GM18909 (cell line): ENCODE data around the gene SLC35B1.
"Not testable (repeated sequence)": the region's sequence is repeated elsewhere in the genome, so short reads cannot be mapped to it uniquely, and the experiment has no call there.

Experiments
- ATAC-seq: cut with Tn5 transposase; IDR thresholded peaks from one replicate; pipeline ENCODE4 v1.9.1; 2021; ENCODE audit warnings: mild to moderate bottlenecking; ENCODE audit not compliant: unreplicated experiment, poor library complexity

SLC35B1 gene

DNA sequence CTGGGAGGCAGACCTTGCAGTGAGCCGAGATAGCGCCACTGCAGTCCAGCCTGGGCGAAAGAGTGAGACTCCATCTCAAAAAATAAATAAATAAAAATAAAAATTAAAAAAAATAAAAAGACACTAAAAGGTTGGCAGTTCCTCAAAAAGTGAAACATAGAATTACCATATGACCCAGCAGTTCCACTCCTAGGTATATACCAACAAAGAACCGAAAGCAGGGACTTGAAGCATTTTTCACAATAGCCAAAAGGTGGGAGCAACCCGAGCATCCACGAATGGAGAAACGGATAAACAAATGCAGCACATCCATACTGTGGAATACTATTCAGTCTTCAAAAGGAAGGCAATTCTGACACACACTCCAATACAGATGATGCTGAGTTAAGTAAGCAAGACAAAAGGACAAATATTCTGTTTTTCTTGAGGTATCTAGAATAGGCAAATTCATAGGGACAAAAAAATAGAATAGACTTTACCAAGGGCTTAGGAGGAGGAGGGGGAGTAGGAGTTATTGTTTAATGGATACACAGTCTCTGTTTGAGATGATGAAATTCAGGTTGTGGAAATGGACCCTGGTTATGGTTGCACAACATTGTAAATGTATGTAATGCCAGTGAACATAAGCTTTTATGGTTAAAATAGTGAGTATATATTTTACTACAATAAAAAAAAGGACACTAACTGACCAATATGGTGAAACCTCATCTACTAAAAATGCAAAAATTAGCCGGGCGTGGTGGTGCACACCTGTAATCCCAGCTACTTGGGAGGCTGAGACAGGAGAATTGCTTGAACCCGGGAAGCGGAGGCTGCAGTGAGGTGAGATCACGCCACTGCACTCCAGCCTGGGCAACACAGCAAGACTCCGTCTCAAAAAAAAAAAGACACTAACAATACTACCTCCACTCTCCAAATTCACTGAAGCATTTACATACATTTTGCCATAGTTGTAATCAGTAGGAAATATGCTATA is 27.0 kb upstream of the SLC35B1 start:
- ATAC-seq = no peak

DNA sequence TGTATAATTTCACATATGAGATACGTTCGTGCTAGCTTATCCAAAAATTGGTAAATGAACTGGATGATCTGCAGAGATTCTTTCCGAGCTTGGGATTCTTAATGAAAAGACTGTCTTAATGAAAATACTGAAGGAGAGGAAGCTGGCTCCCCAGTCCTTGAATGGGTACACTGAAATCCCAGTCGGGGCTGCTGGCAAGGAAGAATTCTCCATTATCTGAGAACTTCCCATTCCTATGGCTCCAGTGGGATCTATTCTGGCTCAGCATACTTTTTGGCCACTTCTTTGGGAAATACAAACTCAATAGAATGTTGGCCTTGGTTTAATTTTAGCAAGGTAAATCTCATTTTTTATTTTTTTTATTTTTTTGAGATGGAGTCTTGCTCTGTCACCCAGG is 23.7 kb upstream of the SLC35B1 start:
- no peak for ATAC-seq

DNA sequence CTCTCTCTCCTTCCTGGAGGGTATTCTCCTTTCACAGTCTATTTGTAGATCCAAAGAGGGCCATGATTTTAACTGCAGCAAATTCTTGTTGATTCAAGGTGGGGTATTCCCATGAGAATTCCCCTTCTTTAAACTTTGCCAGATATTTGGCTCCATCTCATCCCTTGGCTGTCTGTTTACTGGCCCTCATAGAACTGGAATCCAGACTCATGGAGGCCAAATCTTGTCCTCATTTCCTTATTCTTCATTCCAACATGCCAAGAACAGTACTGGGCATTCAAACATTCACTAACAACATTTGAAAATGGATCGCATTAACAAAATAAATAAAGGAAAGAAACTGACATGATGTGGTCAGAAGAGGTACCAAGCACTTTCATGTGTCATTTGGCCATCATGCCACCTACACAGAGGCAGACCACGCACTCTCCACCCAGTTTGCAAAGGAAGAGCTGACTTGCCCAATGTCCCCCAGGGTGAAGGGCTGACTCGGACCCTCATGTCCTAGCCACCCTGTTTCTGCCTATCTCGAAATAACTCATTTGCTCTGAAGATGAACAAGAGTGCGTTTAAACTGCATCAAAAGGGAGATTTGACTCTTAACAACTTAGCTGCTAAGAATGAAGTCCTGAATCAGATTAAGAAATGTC is 23.1 kb upstream of the SLC35B1 start:
- no peak for ATAC-seq

DNA sequence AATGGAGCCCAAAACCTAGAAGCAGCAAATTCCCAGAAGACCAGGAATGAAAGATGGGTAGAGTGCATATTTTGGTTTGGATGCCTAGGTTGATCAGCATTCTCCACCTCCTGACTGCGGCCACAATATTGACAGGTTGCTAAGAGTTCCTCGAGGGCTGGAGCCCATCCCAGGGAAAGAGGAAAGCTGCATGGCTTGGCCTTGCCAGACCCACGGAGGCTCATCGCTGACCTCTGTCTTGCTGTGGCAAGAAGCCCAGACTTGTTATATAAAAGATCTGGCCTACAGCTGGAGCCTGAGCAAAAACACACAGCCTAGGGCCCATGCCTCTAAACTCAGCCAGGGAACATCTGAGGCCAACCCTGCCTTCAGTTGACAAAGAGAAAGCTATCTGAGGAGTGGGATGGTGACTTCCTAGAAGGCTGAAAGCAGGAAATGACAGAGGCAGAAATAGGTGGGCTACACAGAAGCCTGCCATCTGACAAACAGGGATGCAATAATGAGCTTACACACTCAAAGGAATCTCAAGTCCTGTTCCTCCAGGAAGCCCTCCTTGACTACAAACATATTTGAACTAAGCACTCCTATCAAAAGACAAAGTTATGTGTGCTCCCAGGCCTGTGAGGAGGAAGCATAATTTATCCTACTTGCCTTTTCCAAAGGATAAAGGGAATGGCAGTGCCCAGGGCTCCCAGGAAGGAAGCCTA is 22.5 kb upstream of the SLC35B1 start:
- no peak for ATAC-seq

DNA sequence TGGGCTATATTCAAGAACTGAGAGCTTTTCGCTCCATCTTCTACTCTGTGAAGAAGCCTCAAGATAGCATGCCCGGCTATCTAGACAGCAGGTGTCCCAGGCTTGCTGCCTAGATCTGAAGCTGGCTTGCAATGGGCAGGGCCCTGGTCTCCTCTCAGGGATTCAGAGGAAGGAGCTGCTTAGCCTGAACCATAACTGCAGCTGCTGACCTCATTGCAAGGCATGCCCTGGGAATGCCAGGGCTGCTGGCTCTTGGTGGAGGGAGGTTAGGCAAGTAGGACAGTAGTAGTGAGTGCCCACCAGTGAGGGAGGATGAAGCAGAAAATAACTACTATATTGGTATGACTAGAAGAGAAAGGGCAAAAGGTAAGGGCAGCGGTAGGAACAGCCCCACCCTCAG is 21.3 kb upstream of the SLC35B1 start:
- no peak for ATAC-seq

DNA sequence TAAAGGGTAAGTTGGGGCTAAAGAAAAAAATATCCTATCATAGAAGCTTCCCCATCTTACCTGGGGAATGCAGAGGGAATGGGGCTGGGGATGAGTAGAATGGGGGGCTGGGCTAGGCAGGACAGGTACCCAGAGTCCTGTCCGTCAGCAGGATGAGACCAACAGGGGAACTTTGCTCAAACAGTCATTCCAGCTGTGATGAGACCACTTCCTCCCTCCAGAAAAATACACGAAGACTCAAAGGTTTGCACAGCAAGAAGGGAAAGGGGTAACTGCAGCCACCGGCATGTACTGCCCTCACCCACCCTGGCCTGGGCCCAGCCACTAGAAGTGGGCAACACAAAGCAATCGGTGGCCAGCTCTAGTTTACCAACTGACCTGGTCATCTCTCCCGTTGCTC is 20.7 kb upstream of the SLC35B1 start:
- no peak for ATAC-seq

DNA sequence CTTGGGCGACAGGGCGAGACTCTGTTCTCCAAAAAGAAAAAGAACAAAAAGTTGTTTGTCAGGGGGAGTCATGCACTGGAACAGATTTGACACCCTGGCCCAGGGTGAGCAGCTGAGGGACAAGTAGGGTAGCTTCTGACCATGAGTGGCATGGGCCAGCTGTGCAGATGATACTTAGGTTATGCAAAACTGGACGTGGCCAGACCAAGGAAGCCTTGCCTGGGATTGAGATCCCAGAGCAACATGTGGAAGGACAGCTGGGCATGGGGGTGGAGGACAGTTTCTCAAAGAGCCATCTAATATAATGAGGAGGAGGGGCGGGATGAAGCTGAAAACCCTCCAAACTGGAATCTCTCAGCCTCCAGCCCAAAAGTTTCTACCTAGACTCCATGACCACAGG is 19.6 kb upstream of the SLC35B1 start:
- no peak for ATAC-seq

DNA sequence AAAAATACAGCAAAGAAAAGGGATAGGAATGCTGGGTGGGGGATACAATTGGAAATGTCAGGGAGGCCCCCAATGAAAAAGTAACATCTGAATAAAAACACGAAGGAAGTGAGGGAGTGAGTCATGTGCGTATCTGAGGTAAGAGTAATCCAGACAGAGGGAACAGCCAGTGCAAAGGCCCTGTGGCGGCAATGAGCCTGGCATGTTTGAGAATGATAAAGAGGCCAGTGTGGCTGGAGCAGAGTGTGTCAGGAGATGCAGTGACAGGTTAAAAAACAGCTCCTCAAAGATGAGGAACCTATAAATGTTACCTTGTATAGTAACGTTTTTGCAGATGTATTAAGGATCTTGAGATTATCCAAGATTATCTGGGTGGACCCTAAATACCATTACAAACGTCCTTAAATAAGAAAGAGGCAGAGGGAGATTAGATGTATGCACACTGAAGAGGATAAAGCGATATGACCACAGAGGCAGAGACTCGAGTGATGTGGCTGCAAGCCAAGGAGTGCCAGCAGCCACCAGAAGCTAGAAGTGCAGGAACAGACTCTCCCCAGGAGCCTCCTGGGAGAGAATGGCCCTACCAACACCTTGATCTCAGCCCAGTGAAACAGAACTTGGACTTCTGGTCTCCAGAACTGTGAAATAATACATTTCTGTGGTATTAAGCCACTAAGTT is 17.8 kb upstream of the SLC35B1 start:
- no peak for ATAC-seq

DNA sequence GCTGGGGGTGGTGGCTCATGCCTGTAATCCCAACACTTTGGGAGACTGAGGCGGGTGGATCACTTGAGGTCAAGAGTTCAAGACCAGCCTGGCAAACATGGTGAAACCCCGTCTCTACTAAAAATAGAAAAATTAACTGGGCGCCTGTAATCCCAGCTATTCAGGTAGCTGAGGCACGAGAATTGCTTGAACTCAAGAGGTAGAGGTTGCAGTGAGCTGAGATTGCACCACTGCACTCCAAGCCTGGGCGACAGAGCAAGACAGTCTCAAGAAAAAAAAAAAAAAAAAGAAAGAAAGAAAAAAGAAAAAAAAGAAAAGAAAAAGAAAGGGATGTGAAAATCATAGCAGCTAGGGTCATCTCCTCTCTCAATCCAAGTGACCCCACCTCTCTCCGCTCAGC is 16.8 kb upstream of the SLC35B1 start:
- ATAC-seq = not testable (repeated sequence)

DNA sequence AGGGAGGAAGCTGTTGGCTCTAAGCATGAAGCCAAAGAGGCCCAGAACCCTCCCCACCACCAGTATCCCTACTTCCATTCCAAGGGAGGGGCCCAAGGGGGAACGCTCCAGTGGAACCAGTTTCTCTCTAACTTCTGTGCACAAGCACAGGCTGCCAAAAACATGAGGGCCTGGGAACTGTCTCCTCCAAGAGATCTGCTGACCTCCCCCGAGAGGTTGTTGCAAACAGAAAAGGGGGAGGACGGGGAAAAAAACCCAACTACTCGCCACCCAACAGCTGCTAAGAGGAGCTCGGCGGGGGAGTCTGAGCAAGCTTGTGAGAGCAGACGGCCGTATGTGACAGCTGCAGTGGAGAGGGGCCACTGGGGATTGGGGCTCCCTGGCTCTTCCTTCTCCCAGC is 15.7 kb upstream of the SLC35B1 start:
- no peak for ATAC-seq

DNA sequence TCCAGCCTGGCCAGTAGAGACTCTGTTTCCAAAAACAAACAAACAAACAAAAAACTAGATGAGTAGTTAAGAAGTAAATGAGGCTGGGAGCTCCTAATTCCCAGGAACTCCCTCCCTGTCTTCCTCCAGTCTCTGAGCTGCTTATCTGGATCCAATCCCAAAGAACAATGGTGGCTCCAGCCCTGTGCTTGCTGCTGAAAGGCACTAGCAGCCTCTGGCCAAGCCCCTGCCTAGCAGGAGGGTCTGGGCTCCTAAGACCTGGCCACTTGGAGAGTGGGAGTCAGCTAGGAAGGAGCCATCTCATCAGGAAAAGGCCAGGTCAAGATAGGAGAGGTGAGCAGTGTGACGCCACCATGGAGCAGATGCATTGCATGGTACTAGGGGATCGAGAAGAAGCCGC is 14.3 kb upstream of the SLC35B1 start:
- no peak for ATAC-seq

DNA sequence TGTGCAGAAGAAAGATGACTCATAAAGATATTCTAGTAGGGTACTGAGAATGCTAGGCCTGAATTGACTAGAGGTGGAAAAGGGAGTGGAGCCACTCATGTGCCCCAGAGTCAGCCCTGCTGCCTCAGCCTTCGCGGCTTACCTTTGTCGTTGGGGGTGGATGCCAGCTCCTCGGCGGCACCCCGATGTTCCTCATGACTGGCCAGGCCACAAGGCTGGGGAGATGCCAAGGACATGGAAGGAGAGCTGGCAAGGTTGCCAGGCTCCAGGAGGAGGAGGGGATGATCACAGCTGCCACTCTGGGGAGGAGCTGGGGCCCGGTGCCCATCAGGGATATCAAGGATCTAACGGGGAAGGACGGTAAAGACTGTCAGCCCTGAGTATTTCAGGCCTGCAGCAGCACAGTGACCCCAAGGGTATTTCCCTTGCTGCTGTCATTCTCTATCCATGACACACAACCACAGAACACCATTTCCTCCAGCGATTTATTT is 9.7 kb upstream of the SLC35B1 start:
- ATAC-seq = no peak

DNA sequence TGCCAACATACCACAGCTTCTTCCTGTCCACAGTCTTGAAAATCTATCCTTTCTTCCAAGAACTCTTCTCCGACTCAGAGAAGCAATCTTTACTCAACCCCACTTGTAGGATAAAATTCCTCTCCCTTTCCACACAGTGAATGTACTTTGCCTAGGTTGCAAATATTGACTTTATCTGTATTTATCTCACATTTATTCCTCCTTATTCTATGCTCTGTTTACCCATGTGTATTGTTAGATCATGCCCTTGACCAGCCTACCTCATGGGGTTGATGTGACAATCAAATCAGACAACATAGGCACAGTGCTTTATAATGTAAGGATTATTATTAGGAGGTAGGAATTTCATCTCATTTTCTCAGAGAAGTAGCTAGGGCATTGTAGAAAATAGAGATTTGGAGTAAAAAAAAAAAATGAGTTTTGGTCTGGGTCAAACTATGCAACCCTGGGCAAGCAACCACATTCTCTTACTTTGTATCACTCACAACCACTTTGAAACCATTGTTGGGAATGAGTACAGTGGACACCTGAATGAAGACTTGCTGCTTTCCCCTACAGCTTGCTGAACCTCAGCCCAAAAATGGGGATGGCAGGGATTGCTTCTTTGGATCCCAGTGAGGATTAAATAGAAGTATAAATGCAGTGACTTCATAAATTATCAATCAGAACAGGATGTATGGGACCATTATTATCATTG is 9.1 kb upstream of the SLC35B1 start:
- no peak for ATAC-seq

DNA sequence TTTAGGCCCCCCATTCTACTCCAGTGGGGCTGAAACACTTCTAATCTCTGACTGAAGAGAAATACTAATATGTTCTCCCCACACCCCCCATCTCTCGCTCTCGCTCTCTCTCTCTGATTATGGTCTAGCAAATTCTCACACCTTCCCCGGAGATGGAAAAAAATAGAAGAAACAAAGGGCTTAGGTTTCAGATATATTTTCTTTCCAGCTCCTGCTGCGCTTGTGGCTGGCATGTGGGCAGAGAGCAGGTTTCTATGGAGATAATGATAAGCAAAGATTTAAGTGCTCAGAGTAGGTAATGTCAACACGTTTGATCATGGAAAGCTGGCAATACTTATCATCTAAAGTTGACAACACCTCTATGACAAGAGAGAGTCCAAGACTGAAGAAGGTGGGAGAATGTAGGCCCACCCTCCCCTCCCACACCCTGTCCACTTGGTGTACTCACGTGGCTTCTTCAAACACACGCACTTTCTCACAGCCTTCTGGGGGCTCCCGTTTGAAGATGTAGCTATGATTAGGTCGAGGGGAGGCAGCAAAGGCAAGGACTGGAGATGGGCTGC is 8.0 kb upstream of the SLC35B1 start:
- no peak for ATAC-seq

DNA sequence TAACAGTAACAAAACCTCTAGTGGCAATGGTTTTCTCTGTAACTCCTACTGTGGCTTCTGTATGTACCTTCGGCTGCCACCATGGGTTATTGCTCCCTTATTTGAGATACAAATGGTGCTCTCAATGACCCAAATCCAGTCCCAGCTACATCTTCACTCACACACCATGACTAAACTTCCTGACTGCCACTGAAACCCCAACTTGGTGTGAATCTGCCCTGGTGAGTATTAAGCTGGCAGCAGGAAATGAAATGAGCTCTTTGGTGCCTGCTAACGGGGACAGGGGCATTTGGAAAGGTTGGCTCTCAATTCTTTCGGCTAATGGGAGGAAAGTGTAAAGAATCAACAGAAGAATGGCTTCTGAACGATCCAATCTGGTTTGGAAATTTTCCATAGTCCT is 7.5 kb upstream of the SLC35B1 start:
- ATAC-seq = no peak

DNA sequence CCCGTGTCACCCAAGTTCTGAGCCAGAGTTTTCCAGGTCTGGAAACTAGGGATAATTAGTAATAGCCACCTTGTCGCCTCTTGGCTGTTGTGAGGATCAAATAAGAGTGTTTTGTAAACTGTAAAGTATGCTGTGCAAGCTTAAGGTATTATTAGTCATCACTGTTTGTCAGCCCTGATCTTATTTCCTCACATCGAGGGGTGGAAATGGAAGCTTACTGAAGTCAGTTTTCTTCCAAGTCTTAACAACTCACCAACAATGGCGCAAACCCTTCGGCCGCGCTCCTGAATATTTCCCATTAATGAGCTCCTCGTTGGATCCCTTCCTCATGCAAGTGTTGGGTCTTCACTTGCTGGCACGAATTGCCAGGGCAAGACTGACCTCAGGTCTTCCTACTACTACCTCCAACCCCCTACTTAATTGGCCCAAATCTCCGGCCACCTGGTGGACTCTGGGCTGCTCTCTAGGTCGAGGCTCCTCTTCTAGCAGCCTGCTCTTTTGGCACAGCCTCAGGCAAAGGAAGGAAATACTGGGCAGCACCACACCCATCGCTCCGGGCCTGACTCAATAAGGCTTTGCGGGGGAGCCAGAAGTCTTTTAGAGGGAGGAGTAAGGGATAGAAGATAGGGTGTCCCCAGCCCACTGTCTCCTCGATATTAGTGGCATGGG is 885 bp upstream of the SLC35B1 start:
- no peak for ATAC-seq

DNA sequence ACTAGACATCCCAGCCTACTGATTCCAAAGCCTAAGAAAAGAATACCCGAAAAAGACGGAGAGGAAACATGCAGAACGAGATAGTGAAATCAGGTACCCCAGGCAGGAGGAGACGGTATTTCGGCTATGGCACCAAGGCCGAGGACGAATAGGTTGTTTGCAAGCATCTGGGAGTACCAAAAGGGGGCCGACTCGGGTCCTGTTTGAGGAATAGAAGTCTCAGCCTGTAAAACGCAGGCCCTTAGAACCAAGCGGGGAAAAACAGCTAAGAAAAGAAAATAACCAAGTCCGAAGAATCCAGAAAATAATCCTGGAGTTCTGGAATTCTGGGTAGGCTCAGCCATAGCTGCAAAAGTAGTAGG is 537 bp downstream of the SLC35B1 start:
- no peak for ATAC-seq

DNA sequence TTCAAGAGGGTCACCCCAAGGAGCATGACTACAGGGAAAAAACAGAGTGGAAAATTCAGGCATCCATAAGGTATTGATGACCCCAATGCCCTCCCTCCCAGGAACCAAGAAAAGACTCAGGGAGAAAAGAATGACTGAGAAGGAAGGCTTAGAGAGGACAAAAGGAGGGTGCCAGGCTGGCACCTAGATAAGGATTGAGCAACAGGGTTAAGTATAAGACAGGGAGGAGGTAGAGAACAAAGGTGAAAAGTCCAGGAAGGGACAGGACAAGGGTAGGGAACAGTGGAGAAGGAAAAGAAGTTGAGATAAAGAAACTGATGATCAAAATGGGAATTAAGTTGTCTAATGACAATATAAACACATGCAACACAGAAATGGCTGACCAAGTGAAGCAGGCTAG is 2.5 kb downstream of the SLC35B1 start:
- no peak for ATAC-seq
